ENCODE results near the gene GSTO2.
A peak's percentile ranks its signal among the peaks of the same experiment; 100 is the strongest.

GSTO2 gene

DNA sequence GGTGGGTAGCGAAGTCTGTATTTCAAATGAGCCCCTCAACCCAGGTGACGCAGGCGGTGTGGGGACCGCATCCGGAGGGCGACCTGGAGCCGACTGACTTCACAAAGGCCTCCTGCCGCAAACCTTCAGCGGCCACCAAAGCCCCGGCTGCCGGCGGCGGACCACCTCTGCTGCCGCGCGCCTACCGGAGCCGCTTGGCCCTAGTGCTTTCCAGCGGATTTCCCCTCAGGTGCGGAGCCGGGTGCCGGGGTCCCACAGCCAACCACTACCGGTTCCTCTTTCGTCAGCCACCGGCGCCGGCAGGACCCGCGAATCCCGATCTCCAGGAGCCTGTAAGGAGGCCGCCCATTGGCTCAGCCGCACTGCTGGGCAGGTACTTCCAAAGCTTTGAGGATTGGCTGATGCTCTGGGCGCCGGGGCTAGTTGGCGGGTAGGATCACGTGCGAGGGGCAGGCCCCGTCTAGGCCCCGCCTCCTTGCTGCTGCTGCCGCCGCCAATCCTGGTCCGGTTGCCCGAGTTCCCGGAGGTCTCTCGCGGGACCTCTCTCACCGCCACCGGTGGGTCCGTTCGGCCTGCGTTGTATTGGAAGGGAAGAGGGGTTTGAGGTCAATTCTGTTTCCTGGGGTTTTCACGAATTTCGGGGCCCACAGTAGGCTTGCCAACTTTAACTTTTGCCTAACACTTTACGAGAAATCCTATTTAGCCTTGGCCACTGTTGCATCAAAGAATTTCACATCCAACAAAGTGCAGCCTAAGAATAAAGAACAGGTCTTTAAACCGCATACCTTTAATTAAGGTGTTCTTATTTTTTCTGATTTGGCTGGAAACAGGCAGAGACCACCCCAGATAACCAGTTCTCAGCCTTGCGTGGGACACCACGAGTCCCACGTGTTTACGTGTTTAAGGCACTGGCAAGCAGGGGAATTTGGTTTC lies at the start of gene GSTO2:
Gene GSTO2 (plus strand): TSS at position 472 of the 933 bp plus-strand sequence. CDS start 5,732 bp downstream, outside the sequence.
- Histone ChIP-seq H3K79me2 (peaks cover 6% of the 10 kb centered on the region), H3K4me1 (peaks cover 4% of the 10 kb centered on the region), H3K27ac (peak within 1 kb of the TSS; percentile 76), H2AFZ (peak within 1 kb of the TSS; percentile 90), H3K36me3 (ENCODE audit: control insufficient read depth, insufficient read depth, low read length) (no peaks in the 10 kb centered on the region), H3K9ac (peak within 1 kb of the TSS; percentile 46), H3K4me2 (ENCODE audit: low read length) (peak within 1 kb of the TSS; percentile 91), H3K4me3 (ENCODE audit: low read depth, low read length) (peak within 1 kb of the TSS; percentile 74), H3K27me3 (ENCODE audit: control insufficient read depth, insufficient read depth, low read length) (no peaks in the 10 kb centered on the region), H3K9me3 (ENCODE audit: control insufficient read depth, low read length) (no peaks in the 10 kb centered on the region)
- TF ChIP-seq, protein P1, sequence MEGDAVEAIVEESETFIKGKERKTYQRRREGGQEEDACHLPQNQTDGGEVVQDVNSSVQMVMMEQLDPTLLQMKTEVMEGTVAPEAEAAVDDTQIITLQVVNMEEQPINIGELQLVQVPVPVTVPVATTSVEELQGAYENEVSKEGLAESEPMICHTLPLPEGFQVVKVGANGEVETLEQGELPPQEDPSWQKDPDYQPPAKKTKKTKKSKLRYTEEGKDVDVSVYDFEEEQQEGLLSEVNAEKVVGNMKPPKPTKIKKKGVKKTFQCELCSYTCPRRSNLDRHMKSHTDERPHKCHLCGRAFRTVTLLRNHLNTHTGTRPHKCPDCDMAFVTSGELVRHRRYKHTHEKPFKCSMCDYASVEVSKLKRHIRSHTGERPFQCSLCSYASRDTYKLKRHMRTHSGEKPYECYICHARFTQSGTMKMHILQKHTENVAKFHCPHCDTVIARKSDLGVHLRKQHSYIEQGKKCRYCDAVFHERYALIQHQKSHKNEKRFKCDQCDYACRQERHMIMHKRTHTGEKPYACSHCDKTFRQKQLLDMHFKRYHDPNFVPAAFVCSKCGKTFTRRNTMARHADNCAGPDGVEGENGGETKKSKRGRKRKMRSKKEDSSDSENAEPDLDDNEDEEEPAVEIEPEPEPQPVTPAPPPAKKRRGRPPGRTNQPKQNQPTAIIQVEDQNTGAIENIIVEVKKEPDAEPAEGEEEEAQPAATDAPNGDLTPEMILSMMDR (IDR thresholded peaks at IDR 0.05), result no peak

DNA sequence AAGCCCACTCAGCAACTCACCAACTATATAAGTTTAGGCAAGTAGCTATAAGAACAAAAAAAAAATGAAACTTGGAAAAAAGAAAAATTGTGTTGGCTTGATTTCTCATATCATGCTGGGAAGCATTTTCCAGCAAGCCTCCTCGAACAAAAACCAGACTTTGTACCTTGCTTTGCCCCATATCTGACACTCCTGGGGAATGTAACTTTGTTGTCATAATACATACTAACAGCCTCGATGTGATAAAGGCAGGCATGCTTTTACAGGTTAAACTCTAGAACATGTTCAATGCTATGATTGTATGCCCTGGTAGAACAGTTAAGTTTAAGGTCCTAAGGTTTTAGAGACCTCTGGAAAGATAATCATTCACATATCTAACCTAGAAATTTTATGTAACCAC lies 48.5 kb upstream of the GSTO2 start:
- Histone ChIP-seq H3K9ac (no peak overlapping the region), H3K4me2 (ENCODE audit: low read length) (no peak overlapping the region), H3K79me2 (no peaks in the 10 kb centered on the region), H3K9me3 (ENCODE audit: control insufficient read depth, low read length) (no peaks in the 10 kb centered on the region), H3K4me1 (no peaks in the 10 kb centered on the region), H3K4me3 (ENCODE audit: low read depth, low read length) (no peak overlapping the region), H3K27me3 (ENCODE audit: control insufficient read depth, insufficient read depth, low read length) (no peaks in the 10 kb centered on the region), H3K36me3 (ENCODE audit: control insufficient read depth, insufficient read depth, low read length) (no peaks in the 10 kb centered on the region), H3K27ac (no peak overlapping the region), H2AFZ (no peak overlapping the region)
- TF ChIP-seq, protein P1 (IDR thresholded peaks at IDR 0.05), result no peak

DNA sequence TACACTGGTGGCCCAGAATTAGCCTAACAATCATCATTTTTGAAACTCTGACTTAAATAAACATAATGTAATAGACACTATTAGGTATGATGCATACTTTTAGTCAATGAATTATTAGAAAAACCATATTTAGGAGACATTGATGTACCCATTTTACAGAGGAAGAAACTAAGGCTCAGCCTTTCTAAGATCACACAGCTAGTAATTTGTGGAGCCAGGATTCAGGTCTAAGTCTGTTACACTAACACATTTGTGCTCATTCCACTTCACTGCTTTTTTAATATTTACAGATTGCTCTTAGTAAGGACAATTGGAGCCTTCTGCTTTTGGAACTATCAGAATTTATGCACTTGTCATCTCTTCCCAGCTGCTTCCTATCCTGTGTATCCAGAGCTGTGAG lies 45.7 kb upstream of the GSTO2 start:
- H3K4me1 ChIP-seq, result no peaks in the 10 kb centered on the region
- H3K9me3 ChIP-seq (ENCODE audit: control insufficient read depth, low read length), result no peaks in the 10 kb centered on the region
- no peaks in the 10 kb centered on the region for H3K36me3 ChIP-seq (ENCODE audit: control insufficient read depth, insufficient read depth, low read length)
- no peak overlapping the region for H3K9ac ChIP-seq
- H3K4me3 ChIP-seq (ENCODE audit: low read depth, low read length), result no peak overlapping the region
- no peaks in the 10 kb centered on the region for H3K79me2 ChIP-seq
- H2AFZ ChIP-seq, result no peak overlapping the region
- H3K4me2 ChIP-seq (ENCODE audit: low read length), result no peak overlapping the region
- TF ChIP-seq, protein P1 (IDR thresholded peaks at IDR 0.05), result no peak
- no peak overlapping the region for H3K27ac ChIP-seq
- no peaks in the 10 kb centered on the region for H3K27me3 ChIP-seq (ENCODE audit: control insufficient read depth, insufficient read depth, low read length)

GRCh38 chr10:104230490-104230889 lies 38.5 kb upstream of the GSTO2 start:
- Histone ChIP-seq H3K9me3 (ENCODE audit: control insufficient read depth, low read length) (no peaks in the 10 kb centered on the region), H3K27ac (no peak overlapping the region), H3K4me1 (no peaks in the 10 kb centered on the region), H3K4me2 (ENCODE audit: low read length) (no peak overlapping the region), H3K4me3 (ENCODE audit: low read depth, low read length) (no peak overlapping the region), H2AFZ (no peak overlapping the region), H3K27me3 (ENCODE audit: control insufficient read depth, insufficient read depth, low read length) (no peaks in the 10 kb centered on the region), H3K36me3 (ENCODE audit: control insufficient read depth, insufficient read depth, low read length) (no peaks in the 10 kb centered on the region), H3K79me2 (no peaks in the 10 kb centered on the region), H3K9ac (no peak overlapping the region)
- TF ChIP-seq, protein P1 (IDR thresholded peaks at IDR 0.05), result no peak
